ENCODE results near the gene CDH2. TPM values are rescaled to one million over a fixed set of nuclear protein-coding genes. Genes with fewer than 3 reads are reported as not detected.
"Not testable (repeated sequence)": the region's sequence is repeated elsewhere in the genome, so short reads cannot be mapped to it uniquely, and the experiment has no call there.

Gene CDH2
- total RNA-seq, 4 donors from 2014 or later = 0.20 to 4.4 (median 1.1) TPM; not detected in 1

GRCh38 chr18:27920836-27921235 lies 256.1 kb downstream of the CDH2 start:
- no peaks in the 10 kb centered on the region for H3K4me1 ChIP-seq
- no peaks in the 10 kb centered on the region for H3K9me3 ChIP-seq
- no peaks in the 10 kb centered on the region for H3K36me3 ChIP-seq
- no peak overlapping the region for H3K4me3 ChIP-seq
- no peak for TF ChIP-seq EP300 (IDR thresholded peaks at IDR 0.05; ENCODE audit: low read depth)
- TF ChIP-seq POLR2AphosphoS5 (IDR thresholded peaks at IDR 0.05) = no peak
- no peak for TF ChIP-seq POLR2A (IDR thresholded peaks at IDR 0.05)
- no peak overlapping the region for H3K27ac ChIP-seq
- H3K27me3 ChIP-seq = no peaks in the 10 kb centered on the region
- 86 to 90% methylated on average over 3 of the region's 3 CpGs for WGBS, 2 donors (ENCODE audit: low coverage in 1 of 2)
- in situ Hi-C loops (cut with MboI; ENCODE audit: low pct_ligation_motif_present in 1 of 4, low pct_unique_long_range_greater_than_20kb in 1 of 4, low sequenced_read_pairs in 3 of 4) = no loop called here
- DNase-seq = no peak
- intact Hi-C loops (cut with DNase I; ENCODE audit: low total_unique reads) = no loop called here

- DNase-seq; H3K4me1 ChIP-seq; H3K27ac ChIP-seq; H3K36me3 ChIP-seq; in situ Hi-C loops (cut with MboI; ENCODE audit: low pct_ligation_motif_present in 1 of 4, low pct_unique_long_range_greater_than_20kb in 1 of 4, low sequenced_read_pairs in 3 of 4); H3K27me3 ChIP-seq; intact Hi-C loops (cut with DNase I; ENCODE audit: low total_unique reads); H3K4me3 ChIP-seq: not testable (repeated sequence)
- 73% methylated on average over 2 of the region's 2 CpGs; no CpG with 5 or more reads in 1 of the 2 donors for WGBS, 2 donors (ENCODE audit: low coverage in 1 of 2)
- H3K9me3 ChIP-seq = peaks cover 0 to 12% of the 10 kb centered on the region in 2 donors
Measured at GRCh38 chr18:27906189-27906588, 270.7 kb downstream of the CDH2 start.

GRCh38 chr18:27903906-27904305 lies 273.0 kb downstream of the CDH2 start:
- H3K4me1 ChIP-seq = no peaks in the 10 kb centered on the region
- TF ChIP-seq CTCF (IDR thresholded peaks at IDR 0.05) (no peak), EP300 (IDR thresholded peaks at IDR 0.05; ENCODE audit: low read depth) (no peak), POLR2AphosphoS5 (IDR thresholded peaks at IDR 0.05) (no peak), POLR2A (IDR thresholded peaks at IDR 0.05) (no peak)
- H3K27ac ChIP-seq = no peak overlapping the region
- in situ Hi-C loops (cut with MboI; ENCODE audit: low pct_ligation_motif_present in 1 of 4, low pct_unique_long_range_greater_than_20kb in 1 of 4, low sequenced_read_pairs in 3 of 4) = no loop called here
- no peaks in the 10 kb centered on the region for H3K27me3 ChIP-seq
- no peak for DNase-seq
- intact Hi-C loops (cut with DNase I; ENCODE audit: low total_unique reads) = no loop called here
- H3K4me3 ChIP-seq = no peak overlapping the region
- WGBS, 2 donors (ENCODE audit: low coverage in 1 of 2) = 62 to 70% methylated on average over 2 to 3 of the region's 3 CpGs
- peaks cover 0 to 4% of the 10 kb centered on the region in 2 donors for H3K9me3 ChIP-seq
- no peaks in the 10 kb centered on the region for H3K36me3 ChIP-seq

- Histone ChIP-seq H3K4me3 (no peak overlapping the region), H3K27me3 (no peaks in the 10 kb centered on the region), H3K9me3 (no peaks in the 10 kb centered on the region), H3K27ac (no peak overlapping the region), H3K36me3 (no peaks in the 10 kb centered on the region), H3K4me1 (no peaks in the 10 kb centered on the region)
- in situ Hi-C loops (cut with MboI; ENCODE audit: low pct_ligation_motif_present in 1 of 4, low pct_unique_long_range_greater_than_20kb in 1 of 4, low sequenced_read_pairs in 3 of 4) = no loop called here
- TF ChIP-seq POLR2AphosphoS5 (IDR thresholded peaks at IDR 0.05) = no peak
- WGBS, 2 donors (ENCODE audit: low coverage in 1 of 2) = 65 to 68% methylated on average over 4 of the region's 4 CpGs
- DNase-seq = no peak
- intact Hi-C loops (cut with DNase I; ENCODE audit: low total_unique reads) = no loop called here
Measured at GRCh38 chr18:27901424-27902226, 275.3 kb downstream of the CDH2 start.

All from transverse colon (tissue), 4 donors.